HepG2 (cell line): Measurements from ENCODE around the gene CYBRD1. TPM values are rescaled to one million over a fixed set of nuclear protein-coding genes. Genes with fewer than 3 reads are reported as not detected.

Source experiments
- AGO1 ChIP-seq: fragments of 200-400 bp; formaldehyde crosslinking; IDR thresholded peaks from 2 replicates; pipeline ENCODE4 v1.6.1; 2017; ENCODE audit warnings: mild to moderate bottlenecking, low read depth, low read length, moderate library complexity; ENCODE audit not compliant: poor library complexity, severe bottlenecking
- ARID2 ChIP-seq: sonication (generic); formaldehyde crosslinking; IDR thresholded peaks from 2 replicates; pipeline ENCODE4 v1.8.1; 2022; ENCODE audit warnings: mild to moderate bottlenecking, missing genetic modification reagents, borderline replicate concordance
- E2F5 ChIP-seq: sonication (generic); formaldehyde crosslinking; conservative IDR thresholded peaks from 2 replicates; pipeline ENCODE4 v1.4.0; 2020; ENCODE audit warnings: missing genetic modification reagents
- HNF1B ChIP-seq: sonication (generic); formaldehyde crosslinking; IDR thresholded peaks from 2 replicates; pipeline ENCODE4 v1.5.1; 2020; ENCODE audit warnings: mild to moderate bottlenecking, moderate library complexity, missing genetic modification reagents
- HOXA3 ChIP-seq: sonication (generic); formaldehyde crosslinking; IDR thresholded peaks from 2 replicates; pipeline ENCODE4 v1.5.0; 2020; ENCODE audit warnings: missing genetic modification reagents
- KLF13 ChIP-seq: sonication (generic); formaldehyde crosslinking; IDR thresholded peaks from 2 replicates; pipeline ENCODE4 v1.4.0; 2020; ENCODE audit warnings: mild to moderate bottlenecking, missing genetic modification reagents
- KMT2B ChIP-seq: IDR thresholded peaks from 2 replicates; pipeline ENCODE4 v1.6.1; 2016; ENCODE audit warnings: missing genetic modification reagents, missing compliant biosample characterization
- MAZ ChIP-seq, 2 experiments: sonication (generic) in 1 of 2; formaldehyde crosslinking in 1 of 2; IDR thresholded peaks; 2 replicates each; pipeline versions ENCODE4 v1.5.0 to v1.6.1; 2012 to 2020; ENCODE audit warnings: low read depth in 2 of 2, mild to moderate bottlenecking in 2 of 2, borderline replicate concordance in 1 of 2, improper control_type of control experiment in 1 of 2, low read length in 1 of 2, missing genetic modification reagents in 1 of 2, moderate library complexity in 1 of 2
- MLXIP ChIP-seq: sonication (generic); formaldehyde crosslinking; IDR thresholded peaks from 2 replicates; pipeline ENCODE4 v1.9.0; 2021; ENCODE audit warnings: missing genetic modification reagents, borderline replicate concordance
- PHF21A ChIP-seq: sonication (generic); formaldehyde crosslinking; IDR thresholded peaks from 2 replicates; pipeline ENCODE4 v1.5.0; 2020; ENCODE audit warnings: mild to moderate bottlenecking, missing genetic modification reagents
- PRPF4 ChIP-seq: fragments of 200-400 bp; formaldehyde crosslinking; IDR thresholded peaks from 2 replicates; pipeline ENCODE4 v1.6.1; 2016; ENCODE audit warnings: low read length, low read depth; ENCODE audit not compliant: poor library complexity, severe bottlenecking
- SNAI1 ChIP-seq: sonication (generic); formaldehyde crosslinking; IDR thresholded peaks from 2 replicates; pipeline ENCODE4 v1.5.0; 2020; ENCODE audit warnings: mild to moderate bottlenecking, missing genetic modification reagents, borderline replicate concordance
- SRSF1 ChIP-seq: fragments of 200-400 bp; formaldehyde crosslinking; optimal IDR thresholded peaks from 2 replicates; pipeline ENCODE3; 2017; ENCODE audit warnings: mild to moderate bottlenecking, low read depth, low read length, moderate library complexity
- TP53 ChIP-seq: sonication (generic); formaldehyde crosslinking; conservative IDR thresholded peaks from 2 replicates; pipeline ENCODE4 v1.4.0; 2020; ENCODE audit warnings: missing genetic modification reagents
- ZNF597 ChIP-seq: sonication (generic); formaldehyde crosslinking; IDR thresholded peaks from 2 replicates; pipeline ENCODE4 v1.5.0; 2020; ENCODE audit warnings: missing genetic modification reagents
- ZNF616 ChIP-seq: sonication (generic); formaldehyde crosslinking; IDR thresholded peaks from 2 replicates; pipeline ENCODE4 v1.5.0; 2020; ENCODE audit warnings: low read depth, mild to moderate bottlenecking, missing genetic modification reagents
- ZNF770 ChIP-seq: sonication (generic); formaldehyde crosslinking; IDR thresholded peaks from 2 replicates; pipeline ENCODE4 v1.5.0; 2020; ENCODE audit warnings: mild to moderate bottlenecking, missing genetic modification reagents
- polyA plus RNA-seq, 8 experiments: library from polyadenylated mRNA; depleted of rRNA in 3 of 8; stranded (reverse) in 7 of 8; unstranded in 1 of 8; fragments of >200 nt; fragmentation: Illumina TruSeq in 4 of 8; extraction: Trizol in 4 of 8; gene quantifications; 2 replicates each; pipeline versions ENCODE4 v1.2.1 to v1.2.3, GENCODE V29; 2011 to 2016; ENCODE audit warnings: low read depth in 4 of 8, missing spikeins in 1 of 8, mixed read lengths in 1 of 8; ENCODE audit not compliant: insufficient read depth in 1 of 8
- total RNA-seq, 5 experiments: library from RNA; depleted of rRNA; stranded (reverse); fragments of >200 nt; fragmentation: Illumina TruSeq; extraction: Trizol; gene quantifications; 2 replicates each; pipeline ENCODE4 v1.2.3, GENCODE V29; 2016; ENCODE audit warnings: low read depth in 1 of 5

The CYBRD1 gene
- total and polyA plus RNA-seq, 2 of the 13 experiments (the other 11 are each of a cell fraction or from before 2014, with no cell fraction given): 0.13 to 0.42 TPM

- no peak for TF ChIP-seq ZNF770 (CRISPR knock-in tag)
- TF ChIP-seq TP53 (CRISPR knock-in tag): no peak
- no peak for TF ChIP-seq ZNF616 (CRISPR knock-in tag)
- no peak for TF ChIP-seq ARID2 (CRISPR knock-in tag)
- TF ChIP-seq KMT2B (CRISPR knock-in tag): no peak
- TF ChIP-seq HOXA3: peak; percentile 15; the same call in 1 of the 2 replicates
- TF ChIP-seq KLF13 (CRISPR knock-in tag): no peak
- TF ChIP-seq E2F5 (CRISPR knock-in tag): no peak
- no peak for TF ChIP-seq PHF21A
- TF ChIP-seq MLXIP (CRISPR knock-in tag): no peak
- no peak; the same call in 1 of the 2 replicates for TF ChIP-seq MAZ (IDR thresholded peaks at IDR 0.05; ENCODE audit: borderline replicate concordance, low read depth, low read length)
- TF ChIP-seq MAZ (CRISPR knock-in tag; IDR thresholded peaks at IDR 0.05; ENCODE audit: low read depth): no peak; the same call in 1 of the 2 replicates
- no peak for TF ChIP-seq AGO1
- no peak for TF ChIP-seq ZNF597 (CRISPR knock-in tag)
- TF ChIP-seq SRSF1: peak; percentile 51
- peak; percentile 54; the same call in 1 of the 2 replicates for TF ChIP-seq HNF1B (CRISPR knock-in tag)
- peak; percentile 60; the same call in 1 of the 2 replicates for TF ChIP-seq SNAI1 (CRISPR knock-in tag)
- TF ChIP-seq PRPF4: no peak
These were observed 1.1 kb downstream of the CYBRD1 start (continued) for GRCh38 chr2:171523088-171524017.
